Chondrocyte (in vitro differentiated cells): ENCODE measurements around the gene MCM5. TPM values are rescaled to one million over a fixed set of nuclear protein-coding genes. Genes with fewer than 3 reads are reported as not detected.

Source experiments
- DNase-seq: peaks from one replicate; pipeline ENCODE4 v3.0.0; 2021; ENCODE audit warnings: mixed read lengths, low spot score
- H3K27ac Mint-ChIP-seq: one replicate; pipeline ENCODE4 v1.8.0; 2021; ENCODE audit warnings: mild to moderate bottlenecking, moderate library complexity, mixed read lengths; ENCODE audit not compliant: unreplicated experiment
- H3K27me3 Mint-ChIP-seq: 2 replicates; pipeline ENCODE4 v1.8.0; 2021; ENCODE audit warnings: low read depth, mixed read lengths
- H3K36me3 Mint-ChIP-seq: 2 replicates; pipeline ENCODE4 v1.8.0; 2021; ENCODE audit warnings: low read depth, mixed read lengths
- H3K4me1 Mint-ChIP-seq: 2 replicates; pipeline ENCODE4 v1.8.0; 2021; ENCODE audit warnings: low read depth, mild to moderate bottlenecking, mixed read lengths
- H3K4me3 Mint-ChIP-seq: one replicate; pipeline ENCODE4 v1.8.0; 2021; ENCODE audit warnings: mild to moderate bottlenecking, moderate library complexity, mixed read lengths; ENCODE audit not compliant: unreplicated experiment
- H3K9me3 Mint-ChIP-seq: 2 replicates; pipeline ENCODE4 v1.8.0; 2021; ENCODE audit warnings: low read depth, mixed read lengths
- CTCF ChIP-seq: fragments of 200-600 bp; sonication (generic); IDR thresholded peaks from 2 replicates; pipeline ENCODE4 v1.5.0; 2021; ENCODE audit warnings: antibody characterized with exemption, mild to moderate bottlenecking, moderate library complexity
- total RNA-seq: library from RNA; stranded (reverse); gene quantifications from 3 replicates; pipeline ENCODE4 v1.2.1, GENCODE V29; 2021

MCM5 gene
- total RNA-seq, 1 donor from 2014 or later = 14.4 TPM

- Mint-ChIP-seq H3K27me3 (no peaks in the 10 kb centered on the region), H3K4me1 (peaks cover 16% of the 10 kb centered on the region), H3K9me3 (no peaks in the 10 kb centered on the region), H3K27ac (no peak overlapping the region), H3K36me3 (no peaks in the 10 kb centered on the region), H3K4me3 (no peak overlapping the region)
- TF ChIP-seq CTCF = no peak
- DNase-seq = no peak
Measured at GRCh38 chr22:35367331-35367886, 32.5 kb upstream of the MCM5 start.

DNA sequence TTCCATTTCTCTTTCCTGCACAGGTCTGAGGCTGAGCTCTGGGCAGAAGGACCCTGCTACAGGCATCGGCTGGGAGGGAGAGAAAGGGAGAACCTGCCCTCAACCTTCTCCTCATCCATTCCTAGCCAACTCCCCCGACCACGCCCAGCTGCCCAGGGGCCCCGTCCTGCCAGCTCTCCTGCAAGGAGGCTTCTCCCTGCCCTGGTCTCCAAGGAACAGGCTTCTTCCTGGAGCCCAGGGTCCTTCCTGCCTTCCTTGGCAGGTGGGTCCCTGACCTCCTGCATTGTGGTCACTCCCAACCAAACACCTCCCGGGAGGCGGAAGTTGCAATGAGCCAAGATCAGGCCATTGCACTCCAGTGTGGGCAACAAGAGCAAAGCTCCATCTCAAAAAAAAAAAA is 31.6 kb upstream of the MCM5 start:
- H3K4me3 Mint-ChIP-seq = no peak overlapping the region
- no peaks in the 10 kb centered on the region for H3K9me3 Mint-ChIP-seq
- H3K4me1 Mint-ChIP-seq = peaks cover 16% of the 10 kb centered on the region
- no peak overlapping the region for H3K27ac Mint-ChIP-seq
- H3K36me3 Mint-ChIP-seq = no peaks in the 10 kb centered on the region
- no peak for DNase-seq
- TF ChIP-seq CTCF = no peak
- H3K27me3 Mint-ChIP-seq = no peaks in the 10 kb centered on the region

DNA sequence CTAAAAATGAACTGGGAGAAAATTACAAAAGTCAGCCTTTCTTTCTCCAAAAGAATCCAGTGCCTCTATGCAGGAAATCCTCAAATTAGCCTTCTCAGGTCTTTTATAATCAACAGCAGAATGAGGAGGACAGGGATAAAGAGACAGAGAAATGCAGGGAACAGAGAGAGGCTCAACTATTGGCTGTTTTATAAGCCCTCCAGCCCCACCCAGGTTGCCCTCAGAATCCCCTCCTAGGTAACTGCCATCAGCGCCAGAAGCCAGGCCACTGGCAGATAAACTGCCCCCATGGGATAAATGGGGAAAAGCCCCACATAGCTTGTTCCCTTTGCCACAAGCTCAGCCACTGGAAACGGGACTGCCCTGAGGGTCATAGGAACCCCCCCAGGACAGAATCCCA is 29.9 kb upstream of the MCM5 start:
- no peak overlapping the region for H3K27ac Mint-ChIP-seq
- no peak for DNase-seq

GRCh38 chr22:35373781-35374180 is 26.2 kb upstream of the MCM5 start:
- DNase-seq = no peak
- no peak for TF ChIP-seq CTCF
- Mint-ChIP-seq H3K27ac (no peak overlapping the region), H3K4me1 (peaks cover 34% of the 10 kb centered on the region), H3K9me3 (no peaks in the 10 kb centered on the region), H3K36me3 (no peaks in the 10 kb centered on the region), H3K4me3 (no peak overlapping the region), H3K27me3 (no peaks in the 10 kb centered on the region)

More for the DNA sequence above, 29.9 kb upstream of the MCM5 start:
- Mint-ChIP-seq H3K36me3 (no peaks in the 10 kb centered on the region), H3K27me3 (no peaks in the 10 kb centered on the region), H3K4me1 (peaks cover 14% of the 10 kb centered on the region), H3K4me3 (no peak overlapping the region), H3K9me3 (no peaks in the 10 kb centered on the region)
- TF ChIP-seq CTCF = no peak

DNA sequence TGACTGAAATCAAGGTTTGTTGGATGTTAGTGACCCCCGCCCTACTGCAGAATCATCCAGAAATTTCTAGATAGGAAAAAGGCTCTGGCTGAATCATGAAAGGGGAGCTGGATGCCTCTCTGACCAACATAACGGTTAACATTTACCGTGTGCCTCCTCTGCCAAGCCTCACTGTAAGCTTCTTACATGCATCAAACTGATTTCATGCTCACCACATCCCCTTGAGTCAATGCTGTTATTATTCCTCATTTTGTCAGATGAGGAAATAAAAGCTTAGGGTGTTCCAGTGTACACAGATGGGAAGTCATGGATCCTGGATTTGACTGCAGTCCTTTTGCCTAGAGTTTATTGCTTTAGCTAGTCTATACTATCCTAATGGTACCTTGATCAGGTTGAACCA is 24.9 kb upstream of the MCM5 start:
- Mint-ChIP-seq H3K27me3 (no peaks in the 10 kb centered on the region), H3K9me3 (no peaks in the 10 kb centered on the region), H3K4me1 (peaks cover 39% of the 10 kb centered on the region), H3K4me3 (no peak overlapping the region), H3K27ac (no peak overlapping the region), H3K36me3 (no peaks in the 10 kb centered on the region)
- TF ChIP-seq CTCF = no peak
- DNase-seq = no peak
